ENCODE data around the gene MTCL3.

Gene MTCL3

DNA sequence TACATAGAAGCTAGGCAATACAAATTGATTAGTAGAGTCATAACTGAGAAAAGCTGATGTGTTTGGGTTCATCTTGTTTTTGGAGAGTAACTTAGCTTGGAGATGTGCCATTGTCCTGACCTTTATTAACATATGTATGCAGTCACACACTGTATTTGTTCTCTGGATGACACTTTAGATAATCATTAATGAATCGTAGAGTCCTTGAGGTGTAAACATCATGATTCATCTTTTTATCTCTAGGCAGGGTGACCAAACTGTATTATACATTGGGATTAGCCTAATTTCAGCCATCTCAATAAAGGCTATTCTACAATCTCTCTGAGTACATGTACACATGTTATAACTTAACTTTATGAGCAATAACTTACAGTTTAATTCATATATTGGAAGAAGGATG lies 3.6 kb upstream of the MTCL3 start:
- TF ChIP-seq YY1 (IDR thresholded peaks at IDR 0.05; ENCODE audit: insufficient read depth, insufficient read length) (no peak), ZNF274 (IDR thresholded peaks at IDR 0.05; ENCODE audit: low read depth, low read length) (no peak), SUZ12 (IDR thresholded peaks at IDR 0.05; ENCODE audit: extremely low read depth, insufficient read depth, insufficient read length) (no peak)
- no peak for DNase-seq (ENCODE audit: low read depth, low spot score)
- Histone ChIP-seq H3K27me3 (ENCODE audit: insufficient read depth, insufficient read length) (peaks cover 10% of the 10 kb centered on the region), H3K9me3 (ENCODE audit: insufficient read depth, low read length) (no peaks in the 10 kb centered on the region), H3K4me1 (ENCODE audit: insufficient read depth, insufficient read length) (no peaks in the 10 kb centered on the region), H3K36me3 (ENCODE audit: insufficient read depth, insufficient read length, low read length) (no peaks in the 10 kb centered on the region), H3K4me3 (ENCODE audit: insufficient read length, low read depth) (no peak overlapping the region), H3K9ac (ENCODE audit: insufficient read length, low read depth) (no peak overlapping the region)

DNA sequence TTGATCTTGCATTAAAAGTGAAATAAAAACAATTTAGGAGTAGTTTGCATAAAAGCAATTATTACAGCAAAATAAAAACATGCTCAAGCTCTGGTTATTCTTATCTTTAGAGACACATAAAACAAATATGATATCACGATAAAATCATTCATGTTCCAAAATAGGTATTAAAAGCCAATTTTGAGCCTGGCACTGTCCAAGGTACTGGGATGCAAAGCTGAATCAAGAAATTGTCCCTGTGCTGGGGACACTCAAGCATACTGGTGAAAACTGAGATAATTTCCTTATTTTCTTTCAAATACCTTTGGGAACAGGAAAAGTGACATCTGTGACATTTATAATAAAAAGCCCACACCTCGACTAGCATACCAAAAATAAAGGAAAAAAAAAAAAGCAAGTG lies 931 bp upstream of the MTCL3 start:
- no peaks in the 10 kb centered on the region for H3K36me3 ChIP-seq (ENCODE audit: insufficient read depth, insufficient read length, low read length)
- no peak overlapping the region for H3K9ac ChIP-seq (ENCODE audit: insufficient read length, low read depth)
- DNase-seq (ENCODE audit: low read depth, low spot score) = no peak
- H3K27me3 ChIP-seq (ENCODE audit: insufficient read depth, insufficient read length) = peaks cover 10% of the 10 kb centered on the region
- H3K4me1 ChIP-seq (ENCODE audit: insufficient read depth, insufficient read length) = no peaks in the 10 kb centered on the region
- H3K4me3 ChIP-seq (ENCODE audit: insufficient read length, low read depth) = no peak overlapping the region
- H3K9me3 ChIP-seq (ENCODE audit: insufficient read depth, low read length) = no peaks in the 10 kb centered on the region
- no peak for TF ChIP-seq YY1 (IDR thresholded peaks at IDR 0.05; ENCODE audit: insufficient read depth, insufficient read length)
- TF ChIP-seq ZNF274 (IDR thresholded peaks at IDR 0.05; ENCODE audit: low read depth, low read length) = no peak
- TF ChIP-seq SUZ12 (IDR thresholded peaks at IDR 0.05; ENCODE audit: extremely low read depth, insufficient read depth, insufficient read length) = no peak

DNA sequence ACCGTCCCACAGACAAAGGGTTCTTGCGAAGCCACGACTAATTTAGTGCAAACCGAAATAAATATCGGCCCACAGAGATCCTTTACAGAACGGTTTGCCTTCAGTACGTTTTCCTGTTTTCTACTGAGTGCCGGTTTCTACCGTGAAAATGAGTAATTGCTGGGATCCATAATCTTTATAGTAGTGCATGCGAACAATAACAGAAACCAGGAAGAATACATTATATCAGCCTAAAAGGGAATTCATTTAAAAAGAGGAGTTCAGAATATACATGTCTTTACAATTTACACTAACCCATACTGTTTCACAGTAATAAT lies 292 bp upstream of the MTCL3 start:
- no peaks in the 10 kb centered on the region for H3K4me1 ChIP-seq (ENCODE audit: insufficient read depth, insufficient read length)
- H3K9me3 ChIP-seq (ENCODE audit: insufficient read depth, low read length) = no peaks in the 10 kb centered on the region
- TF ChIP-seq SUZ12 (IDR thresholded peaks at IDR 0.05; ENCODE audit: extremely low read depth, insufficient read depth, insufficient read length) = no peak
- no peak for TF ChIP-seq YY1 (IDR thresholded peaks at IDR 0.05; ENCODE audit: insufficient read depth, insufficient read length)
- TF ChIP-seq ZNF274 (IDR thresholded peaks at IDR 0.05; ENCODE audit: low read depth, low read length) = no peak
- H3K36me3 ChIP-seq (ENCODE audit: insufficient read depth, insufficient read length, low read length) = no peaks in the 10 kb centered on the region
- no peak for DNase-seq (ENCODE audit: low read depth, low spot score)
- no peak overlapping the region for H3K9ac ChIP-seq (ENCODE audit: insufficient read length, low read depth)
- H3K27me3 ChIP-seq (ENCODE audit: insufficient read depth, insufficient read length) = peaks cover 11% of the 10 kb centered on the region
- H3K4me3 ChIP-seq (ENCODE audit: insufficient read length, low read depth) = peak overlapping the region; percentile 21

DNA sequence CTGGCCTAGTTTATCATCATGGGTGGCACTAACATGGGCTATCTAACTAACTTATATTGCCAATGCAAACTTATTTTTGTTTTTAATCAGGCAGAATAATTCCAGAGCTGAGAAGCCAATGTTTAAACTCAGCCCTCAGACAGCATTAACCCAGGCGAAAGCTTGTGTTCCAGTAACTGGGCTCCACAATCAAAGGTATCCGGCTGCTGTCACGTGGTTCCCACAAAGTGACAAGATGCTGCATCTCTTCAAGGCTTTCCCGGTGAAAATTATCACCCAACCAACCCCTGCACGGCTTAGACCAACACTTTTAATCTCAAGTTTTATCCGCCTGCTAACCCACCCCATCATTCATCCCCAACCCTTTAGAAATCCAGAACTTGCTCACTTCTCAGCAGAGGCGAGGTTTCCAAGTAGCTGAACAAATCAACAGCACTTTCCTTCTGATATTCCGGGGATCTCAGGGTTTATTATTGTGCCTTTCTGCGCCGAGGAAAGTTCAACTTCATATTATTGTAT lies 885 bp downstream of the MTCL3 start:
- TF ChIP-seq YY1 (IDR thresholded peaks at IDR 0.05; ENCODE audit: insufficient read depth, insufficient read length) (no peak), ZNF274 (IDR thresholded peaks at IDR 0.05; ENCODE audit: low read depth, low read length) (no peak), SUZ12 (IDR thresholded peaks at IDR 0.05; ENCODE audit: extremely low read depth, insufficient read depth, insufficient read length) (no peak)
- peaks cover 22% of the 10 kb centered on the region for H3K27me3 ChIP-seq (ENCODE audit: insufficient read depth, insufficient read length)
- peaks cover 2% of the 10 kb centered on the region for H3K36me3 ChIP-seq (ENCODE audit: insufficient read depth, insufficient read length, low read length)
- no peak for DNase-seq (ENCODE audit: low read depth, low spot score)
- H3K4me3 ChIP-seq (ENCODE audit: insufficient read length, low read depth) = peak overlapping the region; percentile 18
- no peak overlapping the region for H3K9ac ChIP-seq (ENCODE audit: insufficient read length, low read depth)
- no peaks in the 10 kb centered on the region for H3K4me1 ChIP-seq (ENCODE audit: insufficient read depth, insufficient read length)
- no peaks in the 10 kb centered on the region for H3K9me3 ChIP-seq (ENCODE audit: insufficient read depth, low read length)

DNA sequence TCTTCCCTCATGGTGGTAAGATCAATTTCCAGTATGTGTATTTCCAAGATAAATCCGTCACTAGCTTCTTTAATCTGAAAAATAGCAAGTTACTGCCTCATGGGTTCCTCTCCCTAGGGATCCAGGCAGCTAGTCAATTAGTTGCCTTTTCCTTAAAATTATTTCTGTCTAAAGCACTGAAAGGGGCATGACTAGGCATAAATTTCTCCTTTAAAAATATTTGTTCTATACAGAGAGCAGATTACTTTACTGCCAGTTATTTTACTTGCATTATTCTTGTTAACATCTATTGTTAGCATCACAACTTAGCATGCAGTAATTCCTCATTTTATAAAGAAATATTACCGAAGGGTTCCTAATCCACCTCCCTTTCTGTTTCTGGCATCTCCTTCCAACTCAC lies 1.4 kb downstream of the MTCL3 start:
- Histone ChIP-seq H3K36me3 (ENCODE audit: insufficient read depth, insufficient read length, low read length) (peaks cover 6% of the 10 kb centered on the region), H3K4me1 (ENCODE audit: insufficient read depth, insufficient read length) (no peaks in the 10 kb centered on the region), H3K9me3 (ENCODE audit: insufficient read depth, low read length) (no peaks in the 10 kb centered on the region), H3K27me3 (ENCODE audit: insufficient read depth, insufficient read length) (peaks cover 22% of the 10 kb centered on the region), H3K9ac (ENCODE audit: insufficient read length, low read depth) (no peak overlapping the region), H3K4me3 (ENCODE audit: insufficient read length, low read depth) (no peak overlapping the region)
- no peak for TF ChIP-seq ZNF274 (IDR thresholded peaks at IDR 0.05; ENCODE audit: low read depth, low read length)
- TF ChIP-seq YY1 (IDR thresholded peaks at IDR 0.05; ENCODE audit: insufficient read depth, insufficient read length) = no peak
- no peak for DNase-seq (ENCODE audit: low read depth, low spot score)

GRCh38 chr6:127516662-127517273 lies 2.4 kb downstream of the MTCL3 start:
- no peak for TF ChIP-seq YY1 (IDR thresholded peaks at IDR 0.05; ENCODE audit: insufficient read depth, insufficient read length)
- TF ChIP-seq SUZ12 (IDR thresholded peaks at IDR 0.05; ENCODE audit: extremely low read depth, insufficient read depth, insufficient read length) = no peak
- TF ChIP-seq ZNF274 (IDR thresholded peaks at IDR 0.05; ENCODE audit: low read depth, low read length) = no peak
- Histone ChIP-seq H3K9ac (ENCODE audit: insufficient read length, low read depth) (peak overlapping the region; percentile 56), H3K9me3 (ENCODE audit: insufficient read depth, low read length) (no peaks in the 10 kb centered on the region), H3K36me3 (ENCODE audit: insufficient read depth, insufficient read length, low read length) (peaks cover 13% of the 10 kb centered on the region), H3K27me3 (ENCODE audit: insufficient read depth, insufficient read length) (peaks cover 22% of the 10 kb centered on the region), H3K4me3 (ENCODE audit: insufficient read length, low read depth) (peak overlapping the region; percentile 58), H3K4me1 (ENCODE audit: insufficient read depth, insufficient read length) (no peaks in the 10 kb centered on the region)
- peak; percentile 39 for DNase-seq (ENCODE audit: low read depth, low spot score)

DNA sequence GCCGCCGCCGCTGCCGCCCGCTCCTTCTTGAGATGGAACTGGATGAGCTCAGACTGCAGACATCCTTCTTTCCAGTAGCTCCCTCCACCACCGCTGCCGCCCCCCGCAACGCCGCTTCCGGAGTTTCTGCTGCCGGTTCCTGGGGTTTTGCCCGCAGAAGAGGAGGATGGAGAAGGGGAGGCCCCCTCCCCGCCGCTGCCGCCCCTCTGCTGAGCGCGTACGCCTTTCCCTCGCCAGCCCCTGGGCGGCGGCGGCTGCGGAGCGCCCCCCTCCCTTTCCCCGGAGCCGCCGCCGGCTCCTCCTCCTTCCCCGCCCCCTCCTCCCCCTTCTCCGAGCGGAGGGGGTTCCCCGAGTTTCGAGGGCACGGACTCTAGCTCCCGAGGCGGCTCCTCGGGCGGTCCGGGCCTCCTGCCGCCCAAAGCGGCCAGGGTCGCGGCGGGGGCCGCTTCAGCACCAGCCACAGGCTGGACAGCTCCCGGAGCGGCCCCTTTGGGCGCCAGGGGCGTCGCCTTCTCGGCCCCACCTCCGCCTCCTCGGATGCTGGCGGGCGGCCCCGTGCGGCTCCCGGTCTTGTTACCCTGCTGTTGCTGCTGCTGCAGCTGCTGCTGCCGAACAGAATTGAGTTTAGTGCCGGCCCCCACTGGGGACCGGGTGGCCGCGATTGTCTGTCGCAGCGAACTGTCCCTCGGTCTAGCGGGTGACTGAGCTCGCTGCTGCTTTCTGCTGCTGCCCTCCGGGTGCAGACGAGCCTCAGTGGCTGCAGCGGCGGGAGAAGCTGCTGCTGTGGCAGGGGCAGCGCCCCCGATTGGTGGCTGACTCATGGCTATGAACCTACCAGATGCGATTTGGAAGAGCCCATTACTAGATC lies 3.1 kb downstream of the MTCL3 start:
- Histone ChIP-seq H3K9me3 (ENCODE audit: insufficient read depth, low read length) (no peaks in the 10 kb centered on the region), H3K9ac (ENCODE audit: insufficient read length, low read depth) (peak overlapping the region; percentile 64), H3K36me3 (ENCODE audit: insufficient read depth, insufficient read length, low read length) (peaks cover 16% of the 10 kb centered on the region), H3K27me3 (ENCODE audit: insufficient read depth, insufficient read length) (peaks cover 22% of the 10 kb centered on the region), H3K4me3 (ENCODE audit: insufficient read length, low read depth) (peak overlapping the region; percentile 58), H3K4me1 (ENCODE audit: insufficient read depth, insufficient read length) (no peaks in the 10 kb centered on the region)
- DNase-seq (ENCODE audit: low read depth, low spot score) = peak; percentile 46
- TF ChIP-seq SUZ12 (IDR thresholded peaks at IDR 0.05; ENCODE audit: extremely low read depth, insufficient read depth, insufficient read length) = no peak

All from NT2/D1 (cell line).